ENCODE data around the gene LHFPL6.

Gene LHFPL6

GRCh38 chr13:39496506-39496905 lies 106.5 kb downstream of the LHFPL6 start:
- DNase-seq (ENCODE audit: low read depth) = no peak
- no peak overlapping the region for H3K4me3 ChIP-seq (ENCODE audit: control insufficient read depth, low read depth, low read length)
- TF ChIP-seq CTCF (conservative IDR thresholded peaks at IDR 0.05; ENCODE audit: control insufficient read depth, insufficient read depth, low read depth, low read length) = no peak

GRCh38 chr13:39494633-39495032 lies 108.4 kb downstream of the LHFPL6 start:
- no peak for DNase-seq (ENCODE audit: low read depth)
- no peak overlapping the region for H3K4me3 ChIP-seq (ENCODE audit: control insufficient read depth, low read depth, low read length)
- no peak for TF ChIP-seq CTCF (conservative IDR thresholded peaks at IDR 0.05; ENCODE audit: control insufficient read depth, insufficient read depth, low read depth, low read length)

GRCh38 chr13:39494006-39494405 lies 109.0 kb downstream of the LHFPL6 start:
- no peak overlapping the region for H3K4me3 ChIP-seq (ENCODE audit: control insufficient read depth, low read depth, low read length)
- no peak for TF ChIP-seq CTCF (conservative IDR thresholded peaks at IDR 0.05; ENCODE audit: control insufficient read depth, insufficient read depth, low read depth, low read length)
- DNase-seq (ENCODE audit: low read depth) = no peak

GRCh38 chr13:39490136-39490535 lies 112.9 kb downstream of the LHFPL6 start:
- DNase-seq (ENCODE audit: low read depth) = no peak
- no peak overlapping the region for H3K4me3 ChIP-seq (ENCODE audit: control insufficient read depth, low read depth, low read length)
- no peak for TF ChIP-seq CTCF (conservative IDR thresholded peaks at IDR 0.05; ENCODE audit: control insufficient read depth, insufficient read depth, low read depth, low read length)

GRCh38 chr13:39486758-39487157 lies 116.2 kb downstream of the LHFPL6 start:
- TF ChIP-seq CTCF (conservative IDR thresholded peaks at IDR 0.05; ENCODE audit: control insufficient read depth, insufficient read depth, low read depth, low read length) = no peak
- DNase-seq (ENCODE audit: low read depth) = no peak

GRCh38 chr13:39485314-39485700 lies 117.7 kb downstream of the LHFPL6 start:
- TF ChIP-seq CTCF (conservative IDR thresholded peaks at IDR 0.05; ENCODE audit: control insufficient read depth, insufficient read depth, low read depth, low read length) = no peak
- no peak for DNase-seq (ENCODE audit: low read depth)
- no peak overlapping the region for H3K4me3 ChIP-seq (ENCODE audit: control insufficient read depth, low read depth, low read length)

More at GRCh38 chr13:39486758-39487157, 116.2 kb downstream of the LHFPL6 start:
- no peak overlapping the region for H3K4me3 ChIP-seq (ENCODE audit: control insufficient read depth, low read depth, low read length)

Data from fibroblast of mammary gland (primary cell).